ENCODE data around the gene MPIG6B.

DNA sequence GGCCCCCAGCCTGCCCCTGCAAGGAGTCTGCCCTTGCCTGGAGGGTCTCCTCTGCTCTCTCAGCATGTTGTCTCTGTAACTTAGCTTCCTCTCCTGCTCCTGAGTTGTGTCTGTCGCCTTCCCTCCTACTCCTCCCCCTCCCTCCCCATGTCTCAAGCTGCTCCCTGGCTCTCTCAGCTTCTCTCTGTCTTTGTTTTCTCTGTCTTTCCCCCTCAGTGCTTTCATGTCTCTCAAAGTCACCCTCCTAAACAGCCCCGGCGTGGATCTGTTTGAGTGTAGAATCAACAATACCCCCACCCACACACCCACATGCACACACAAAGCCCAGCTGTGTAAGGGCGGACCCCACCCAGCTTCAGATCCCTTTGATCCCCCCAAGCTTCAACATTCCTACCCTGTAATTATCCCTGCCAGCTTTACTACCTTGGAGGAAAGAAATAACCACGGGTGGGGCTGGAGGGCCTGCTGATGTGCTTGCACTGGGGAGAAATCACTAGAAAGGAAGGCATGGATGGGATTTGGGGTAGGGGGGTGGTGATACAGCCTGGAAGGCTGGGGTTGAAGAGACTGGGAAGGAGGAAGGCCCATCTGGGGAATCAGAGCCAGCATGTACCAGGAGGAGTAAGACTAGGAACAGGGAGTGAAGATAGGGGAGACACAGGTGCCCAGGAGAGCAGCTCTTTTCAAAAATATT, 9.0 kb upstream of the MPIG6B start:
- TF ChIP-seq, protein P1, sequence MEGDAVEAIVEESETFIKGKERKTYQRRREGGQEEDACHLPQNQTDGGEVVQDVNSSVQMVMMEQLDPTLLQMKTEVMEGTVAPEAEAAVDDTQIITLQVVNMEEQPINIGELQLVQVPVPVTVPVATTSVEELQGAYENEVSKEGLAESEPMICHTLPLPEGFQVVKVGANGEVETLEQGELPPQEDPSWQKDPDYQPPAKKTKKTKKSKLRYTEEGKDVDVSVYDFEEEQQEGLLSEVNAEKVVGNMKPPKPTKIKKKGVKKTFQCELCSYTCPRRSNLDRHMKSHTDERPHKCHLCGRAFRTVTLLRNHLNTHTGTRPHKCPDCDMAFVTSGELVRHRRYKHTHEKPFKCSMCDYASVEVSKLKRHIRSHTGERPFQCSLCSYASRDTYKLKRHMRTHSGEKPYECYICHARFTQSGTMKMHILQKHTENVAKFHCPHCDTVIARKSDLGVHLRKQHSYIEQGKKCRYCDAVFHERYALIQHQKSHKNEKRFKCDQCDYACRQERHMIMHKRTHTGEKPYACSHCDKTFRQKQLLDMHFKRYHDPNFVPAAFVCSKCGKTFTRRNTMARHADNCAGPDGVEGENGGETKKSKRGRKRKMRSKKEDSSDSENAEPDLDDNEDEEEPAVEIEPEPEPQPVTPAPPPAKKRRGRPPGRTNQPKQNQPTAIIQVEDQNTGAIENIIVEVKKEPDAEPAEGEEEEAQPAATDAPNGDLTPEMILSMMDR (IDR thresholded peaks at IDR 0.05) = no peak
- TF ChIP-seq POLR2A (IDR thresholded peaks at IDR 0.05) = no peak
